GM12878 (cell line): ENCODE results near the gene CAPN9. TPM values are rescaled to one million over a fixed set of nuclear protein-coding genes. Genes with fewer than 3 reads are reported as not detected.

Experiments
- ATAC-seq: fragments of 200-7000 bp; cut with Tn5 transposase; 3 replicates; pipeline ENCODE4 v1.9.1; 2020; ENCODE audit warnings: mild to moderate bottlenecking, moderate library complexity
- BruUV-seq: library from RNA; stranded (reverse); fragments of 400-500 nt; replicated peaks from 2 replicates; lab custom pipeline; 2021; lab: Mats Ljungman, UMichigan
- CTCF ChIA-PET: fragments of 300-600 bp; sonication (Branson Sonifier 250); formaldehyde crosslinking; extraction: SDS; loops from one replicate; lab custom pipeline; 2021; ENCODE audit warnings: inconsistent platforms; lab: Yijun Ruan, JAX
- POLR2A ChIA-PET: fragments of 350-600 bp; formaldehyde crosslinking; extraction: SDS; loops from one replicate; lab custom pipeline; 2021; ENCODE audit warnings: inconsistent platforms; lab: Charles Lee
- RAD21 ChIA-PET: fragments of 300-600 bp; sonication (Branson Sonifier 250); formaldehyde crosslinking; loops from one replicate; lab custom pipeline; 2023; ENCODE audit warnings: antibody characterized with exemption; ENCODE audit not compliant: unreplicated experiment; lab: Charles Lee
- SMC1A ChIA-PET: fragments of 300-600 bp; sonication (Branson Sonifier 250); formaldehyde crosslinking; loops from one replicate; lab custom pipeline; 2023; ENCODE audit not compliant: unreplicated experiment, uncharacterized antibody; lab: Charles Lee
- DNase-seq: peaks from one replicate; pipeline ENCODE4 v3.0.0-alpha.2; 2011; ENCODE audit warnings: low read depth, low spot score
- FAIRE-seq: peaks from 3 replicates; lab custom pipeline; 2011; peaks lifted over from hg19 to GRCh38; lab: Jason Lieb, UNC
- H2AFZ ChIP-seq: 2 replicates; pipeline ENCODE4 v1.6.0; 2011; ENCODE audit warnings: low read depth, low read length, control low read depth; ENCODE audit not compliant: control insufficient read depth
- H3K27ac ChIP-seq: 2 replicates; pipeline ENCODE4 v1.5.1; 2011; ENCODE audit warnings: control low read depth; ENCODE audit not compliant: control insufficient read depth, insufficient read depth
- H3K27me3 ChIP-seq, 2 experiments: replicated peaks in 1 of 2; 2 replicates each; pipeline versions ENCODE4 v1.6.0 to v1.6.1; 2011; ENCODE audit warnings: low read length in 1 of 2; ENCODE audit not compliant: control insufficient read depth in 2 of 2, insufficient read depth in 2 of 2
- H3K36me3 ChIP-seq, 2 experiments: 2 replicates each; pipeline ENCODE4 v1.5.1; 2011; ENCODE audit warnings: low read length in 1 of 2; ENCODE audit not compliant: control insufficient read depth in 2 of 2, insufficient read depth in 2 of 2
- H3K4me1 ChIP-seq: 2 replicates; pipeline ENCODE4 v1.6.1; 2011; ENCODE audit warnings: mild to moderate bottlenecking, low read length, moderate library complexity, mixed read lengths; ENCODE audit not compliant: control insufficient read depth, insufficient read depth
- H3K4me2 ChIP-seq: 2 replicates; pipeline ENCODE4 v1.6.0; 2011; ENCODE audit warnings: control low read depth; ENCODE audit not compliant: control insufficient read depth, insufficient read depth
- H3K4me3 ChIP-seq: fragments of 200-600 bp; sonication (generic); 2 replicates; pipeline ENCODE4 v1.5.1; 2016
- H3K79me2 ChIP-seq: 2 replicates; pipeline ENCODE4 v1.6.0; 2011; ENCODE audit warnings: low read length; ENCODE audit not compliant: control insufficient read depth, insufficient read depth
- H3K9ac ChIP-seq: 2 replicates; pipeline ENCODE4 v1.8.0; 2011; ENCODE audit warnings: low read length, control low read depth, mixed read lengths; ENCODE audit not compliant: control insufficient read depth, insufficient read depth
- H3K9me3 ChIP-seq: replicated peaks from 3 replicates; pipeline ENCODE4 v1.5.1; 2011; ENCODE audit warnings: mild to moderate bottlenecking, low read length; ENCODE audit not compliant: control insufficient read depth, insufficient read depth
- H4K20me1 ChIP-seq: 2 replicates; pipeline ENCODE4 v1.6.0; 2011; ENCODE audit not compliant: control insufficient read depth, insufficient read depth
- CHD1 ChIP-seq: IDR thresholded peaks from 2 replicates; pipeline ENCODE4 v1.6.1; 2012; ENCODE audit warnings: low read depth, low read length, improper control_type of control experiment
- ESRRA ChIP-seq: IDR thresholded peaks from 2 replicates; pipeline ENCODE4 v1.6.1; 2012; ENCODE audit warnings: mild to moderate bottlenecking, low read length, improper control_type of control experiment
- HCFC1 ChIP-seq: fragments of 150-350 bp; IDR thresholded peaks from 2 replicates; pipeline ENCODE4 v1.6.1; 2014; ENCODE audit warnings: low read length
- JUND ChIP-seq: IDR thresholded peaks from 2 replicates; pipeline ENCODE4 v1.6.1; 2012; ENCODE audit warnings: low read depth, mild to moderate bottlenecking, low read length, improper control_type of control experiment, moderate library complexity
- KLF5 ChIP-seq: fragments of 450-650 bp; IDR thresholded peaks from 2 replicates; pipeline ENCODE4 v1.6.1; 2014; ENCODE audit warnings: mild to moderate bottlenecking; ENCODE audit not compliant: partially characterized antibody
- MXI1 ChIP-seq: fragments of 150-350 bp; IDR thresholded peaks from 2 replicates; pipeline ENCODE4 v1.6.1; 2011; ENCODE audit warnings: low read depth, mild to moderate bottlenecking, inconsistent platforms, low read length, improper control_type of control experiment
- POU2F2 ChIP-seq: IDR thresholded peaks from 3 replicates; pipeline ENCODE4 v1.6.1; 2011; ENCODE audit warnings: low read depth, mild to moderate bottlenecking, low read length, borderline replicate concordance
- RAD21 ChIP-seq: IDR thresholded peaks from 2 replicates; pipeline ENCODE4 v1.6.1; 2011; ENCODE audit warnings: mild to moderate bottlenecking, low read depth, low read length, moderate library complexity; ENCODE audit not compliant: insufficient read depth
- RBBP5 ChIP-seq: fragments of 200-600 bp; sonication (generic); conservative IDR thresholded peaks from 2 replicates; pipeline ENCODE4 v1.6.1; 2016
- RELA ChIP-seq: fragments of 450-650 bp; IDR thresholded peaks from 2 replicates; pipeline ENCODE4 v1.8.0; 2014; ENCODE audit warnings: borderline replicate concordance; ENCODE audit not compliant: partially characterized antibody
- RUNX3 ChIP-seq: IDR thresholded peaks from 2 replicates; pipeline ENCODE4 v1.6.1; 2012; ENCODE audit warnings: low read length, inconsistent platforms
- SUZ12 ChIP-seq: fragments of 200-600 bp; sonication (generic); IDR thresholded peaks from one replicate; pipeline ENCODE4 v1.6.1; 2018; ENCODE audit warnings: antibody characterized with exemption, mild to moderate bottlenecking; ENCODE audit not compliant: unreplicated experiment
- TCF7 ChIP-seq: IDR thresholded peaks from 2 replicates; pipeline ENCODE4 v1.6.1; 2014; ENCODE audit warnings: antibody characterized with exemption, borderline replicate concordance
- USF2 ChIP-seq: IDR thresholded peaks from 2 replicates; pipeline ENCODE4 v1.6.1; 2011; ENCODE audit warnings: low read depth, low read length, improper control_type of control experiment, borderline replicate concordance
- WGBS: methylation state at CpG from one replicate; pipeline ENCODE4 v1.1.6; 2016; ENCODE audit warnings: low lambda C conversion rate; ENCODE audit not compliant: insufficient replicate concordance, insufficient coverage; ENCODE audit errors: missing lambda C conversion rate; 5-methylcytosine and 5-hydroxymethylcytosine counted together
- in situ Hi-C: fragments of 300-500 bp; cut with MboI; formaldehyde crosslinking; loops from 9 replicates; pipeline ENCODE4 v1.14.3; 2018; ENCODE audit warnings: mixed read lengths
- intact Hi-C: fragments of 100-400 bp; cut with micrococcal nuclease; formaldehyde crosslinking; loops from one replicate; pipeline ENCODE4 v1.14.2; 2022; ENCODE audit not compliant: unreplicated experiment
- polyA plus RNA-seq, 11 experiments: library from polyadenylated mRNA; depleted of rRNA in 4 of 11; unstranded in 6 of 11; stranded (reverse) in 5 of 11; fragments of >200 nt; fragmentation: Nextera tagmentation in 4 of 11; fragmentation: Illumina TruSeq in 1 of 11; extraction: Ambion mirVana in 4 of 11; extraction: Trizol in 1 of 11; gene quantifications; 1 replicate in 1 of 11; 2 replicates in 10 of 11; pipeline versions ENCODE4 v1.2.1 to v1.2.3, GENCODE V29; 2011 to 2016; ENCODE audit warnings: inconsistent platforms in 2 of 11, missing spikeins in 2 of 11, low read depth in 1 of 11
- total RNA-seq, 4 experiments: library from RNA; depleted of rRNA in 3 of 4; stranded (reverse); fragments of >200 nt in 3 of 4; fragmentation: Illumina TruSeq in 1 of 4; extraction: Trizol in 1 of 4; gene quantifications; 2 replicates each; pipeline versions ENCODE4 v1.2.1 to v1.2.3, GENCODE V29; 2013 to 2021
- TF ChIP-seq, protein P1 (sequence below): fragments of 150-350 bp; IDR thresholded peaks from 2 replicates; pipeline ENCODE4 v1.6.1; 2014; ENCODE audit warnings: mild to moderate bottlenecking, low read depth, low read length

Gene CAPN9
- total and polyA plus RNA-seq, 10 of the 15 experiments (the other 5 are each of a cell fraction or from before 2014, with no cell fraction given) = not detected

DNA sequence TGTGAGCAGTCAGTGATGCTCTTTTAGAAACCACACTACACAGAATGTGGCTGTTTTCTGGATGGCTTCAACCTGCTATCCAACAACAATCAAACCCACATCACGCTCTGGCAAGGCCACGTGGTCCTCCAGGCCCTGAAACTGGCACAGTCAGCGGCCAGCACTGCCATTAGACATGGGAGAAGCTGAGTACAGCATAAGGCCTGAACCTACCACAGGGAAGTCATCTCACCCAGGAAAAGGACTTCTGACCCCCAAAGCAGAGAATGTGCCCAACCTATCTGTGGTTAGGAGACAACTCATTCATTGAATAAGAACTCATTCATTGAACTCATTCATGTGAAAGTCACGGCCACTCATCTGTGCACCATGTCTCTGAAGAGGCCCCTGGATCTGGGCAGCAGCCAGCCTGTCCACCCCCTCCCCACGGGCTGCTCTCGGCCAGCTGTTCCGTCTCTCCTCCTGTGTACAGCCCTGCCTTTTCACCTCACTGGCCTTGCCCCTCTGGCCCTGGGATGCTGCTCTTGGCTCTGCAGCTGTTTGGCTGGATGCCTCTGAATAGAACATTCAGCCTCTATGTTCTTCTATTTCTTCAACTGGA is 80.0 kb downstream of the CAPN9 start:
- no peaks in the 10 kb centered on the region for H3K9me3 ChIP-seq
- no peak overlapping the region for H3K4me3 ChIP-seq
- H3K79me2 ChIP-seq = no peaks in the 10 kb centered on the region
- SMC1A ChIA-PET = no interaction called here
- intact Hi-C loops (no loop called here), in situ Hi-C loops (no loop called here)
- H3K27ac ChIP-seq = no peak overlapping the region
- ATAC-seq (no peak; the same call in 2 of the 3 replicates), DNase-seq (no peak), FAIRE-seq (no peak)
- POLR2A ChIA-PET = no interaction called here
- H3K9ac ChIP-seq = no peak overlapping the region
- H2AFZ ChIP-seq = no peak overlapping the region
- peaks cover 0 to 2% of the 10 kb centered on the region in 2 experiments; a peak in 2 of 4 replicates for H3K27me3 ChIP-seq
- WGBS = 5% methylated on average over 7 of the region's 7 CpGs
- RAD21 ChIA-PET = no interaction called here
- H3K36me3 ChIP-seq = no peaks in the 10 kb centered on the region
- H3K4me2 ChIP-seq = no peak overlapping the region
- no peaks in the 10 kb centered on the region for H4K20me1 ChIP-seq
- TF ChIP-seq MXI1 (no peak), TCF7 (no peak), RUNX3 (no peak), SUZ12 (no peak), RELA (no peak), CHD1 (no peak), JUND (no peak), RAD21 (no peak), USF2 (no peak), POU2F2 (no peak), HCFC1 (no peak), KLF5 (no peak), RBBP5 (no peak), ESRRA (no peak)
- TF ChIP-seq, protein P1, sequence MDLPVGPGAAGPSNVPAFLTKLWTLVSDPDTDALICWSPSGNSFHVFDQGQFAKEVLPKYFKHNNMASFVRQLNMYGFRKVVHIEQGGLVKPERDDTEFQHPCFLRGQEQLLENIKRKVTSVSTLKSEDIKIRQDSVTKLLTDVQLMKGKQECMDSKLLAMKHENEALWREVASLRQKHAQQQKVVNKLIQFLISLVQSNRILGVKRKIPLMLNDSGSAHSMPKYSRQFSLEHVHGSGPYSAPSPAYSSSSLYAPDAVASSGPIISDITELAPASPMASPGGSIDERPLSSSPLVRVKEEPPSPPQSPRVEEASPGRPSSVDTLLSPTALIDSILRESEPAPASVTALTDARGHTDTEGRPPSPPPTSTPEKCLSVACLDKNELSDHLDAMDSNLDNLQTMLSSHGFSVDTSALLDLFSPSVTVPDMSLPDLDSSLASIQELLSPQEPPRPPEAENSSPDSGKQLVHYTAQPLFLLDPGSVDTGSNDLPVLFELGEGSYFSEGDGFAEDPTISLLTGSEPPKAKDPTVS = no peak
- no TSS peak for BruUV-seq
- CTCF ChIA-PET = no interaction called here
- no peaks in the 10 kb centered on the region for H3K4me1 ChIP-seq
